MM.1S (cell line): ENCODE data around the gene LRRTM4.

ENCODE experiments used
- DNase-seq: peaks from one replicate; pipeline ENCODE4 v3.0.0-alpha.2; 2015
- H2AFZ ChIP-seq: fragments of 300-600 bp; sonication (generic); 2 replicates; pipeline ENCODE4 v1.6.0; 2016; ENCODE audit warnings: antibody characterized with exemption, low read length
- H3F3A ChIP-seq: fragments of 300-600 bp; sonication (generic); 2 replicates; pipeline ENCODE4 v1.6.1; 2016; ENCODE audit warnings: mild to moderate bottlenecking, antibody characterized with exemption, low read length, moderate library complexity, mixed read lengths; ENCODE audit not compliant: insufficient read depth
- H3K27ac ChIP-seq: fragments of 300-600 bp; sonication (generic); 2 replicates; pipeline ENCODE4 v1.5.1; 2016; ENCODE audit warnings: mild to moderate bottlenecking, low read length
- H3K27me3 ChIP-seq: fragments of 300-600 bp; sonication (generic); replicated peaks from 2 replicates; pipeline ENCODE4 v1.6.0; 2016; ENCODE audit warnings: low read length; ENCODE audit not compliant: insufficient read depth
- H3K36me3 ChIP-seq: fragments of 300-600 bp; sonication (generic); replicated peaks from 2 replicates; pipeline ENCODE4 v1.6.1; 2016; ENCODE audit warnings: mild to moderate bottlenecking, low read length, mixed read lengths; ENCODE audit not compliant: insufficient read depth
- H3K4me1 ChIP-seq: fragments of 300-600 bp; sonication (generic); 2 replicates; pipeline ENCODE4 v1.6.1; 2016; ENCODE audit warnings: low read length, mixed read lengths
- H3K4me2 ChIP-seq: fragments of 300-600 bp; sonication (generic); 2 replicates; pipeline ENCODE4 v1.6.0; 2016; ENCODE audit warnings: low read depth, low read length
- H3K4me3 ChIP-seq: fragments of 300-600 bp; sonication (generic); 2 replicates; pipeline ENCODE4 v1.5.1; 2016; ENCODE audit warnings: low read length, mixed read lengths
- H3K79me2 ChIP-seq: fragments of 300-600 bp; sonication (generic); 2 replicates; pipeline ENCODE4 v1.6.1; 2016; ENCODE audit warnings: mixed run types, low read length, mixed read lengths
- H3K9ac ChIP-seq: fragments of 300-600 bp; sonication (generic); 2 replicates; pipeline ENCODE4 v1.6.1; 2016; ENCODE audit warnings: low read length, mixed read lengths
- H3K9me2 ChIP-seq: fragments of 300-600 bp; sonication (generic); replicated peaks from 2 replicates; pipeline ENCODE4 v1.6.1; 2016; ENCODE audit warnings: mild to moderate bottlenecking, low read length, mixed read lengths; ENCODE audit not compliant: insufficient read depth
- H3K9me3 ChIP-seq: fragments of 300-600 bp; sonication (generic); replicated peaks from 2 replicates; pipeline ENCODE4 v1.6.1; 2016; ENCODE audit warnings: mild to moderate bottlenecking, low read length, mixed read lengths; ENCODE audit not compliant: insufficient read depth
- H4K20me1 ChIP-seq: fragments of 300-600 bp; sonication (generic); 2 replicates; pipeline ENCODE4 v1.6.1; 2016; ENCODE audit warnings: mild to moderate bottlenecking, low read length, moderate library complexity, mixed read lengths; ENCODE audit not compliant: insufficient read depth
- EZH2 ChIP-seq: fragments of 300-600 bp; sonication (generic); optimal IDR thresholded peaks from 2 replicates; pipeline ENCODE3; 2017; ENCODE audit warnings: low read depth, mild to moderate bottlenecking, antibody characterized with exemption, low read length, mixed read lengths
- EZH2phosphoT487 ChIP-seq: fragments of 300-600 bp; sonication (generic); IDR thresholded peaks from 2 replicates; pipeline ENCODE4 v1.6.1; 2018; ENCODE audit warnings: antibody characterized with exemption, low read length
- TF ChIP-seq, protein P1 (sequence below): fragments of 300-600 bp; sonication (generic); IDR thresholded peaks from 2 replicates; pipeline ENCODE4 v1.5.1; 2016; ENCODE audit warnings: antibody characterized with exemption, low read length, mixed read lengths

Gene LRRTM4

DNA sequence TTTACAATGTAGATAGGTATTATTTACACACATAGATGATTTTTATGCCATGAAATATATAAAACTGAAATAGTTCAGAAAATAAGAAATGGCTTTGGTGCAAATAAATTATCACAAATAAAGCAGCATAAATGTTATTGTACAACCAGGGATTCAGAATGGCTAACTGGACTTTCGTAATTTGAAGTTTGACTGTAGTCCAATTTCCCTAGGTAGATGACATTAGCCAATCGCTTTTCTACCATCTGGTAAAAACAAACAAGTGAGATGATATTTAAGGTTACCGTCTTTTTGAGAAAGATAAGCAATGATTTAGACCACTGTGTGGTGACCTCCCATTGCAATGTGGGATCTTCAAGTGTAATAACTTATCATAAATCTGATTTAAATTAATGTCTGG, 400.7 kb downstream of the LRRTM4 start:
- Histone ChIP-seq H3F3A (no peaks in the 10 kb centered on the region), H3K9me2 (no peaks in the 10 kb centered on the region), H3K4me2 (no peak overlapping the region), H3K9me3 (no peaks in the 10 kb centered on the region), H3K27ac (no peak overlapping the region), H2AFZ (no peak overlapping the region), H3K36me3 (no peaks in the 10 kb centered on the region), H3K4me1 (no peaks in the 10 kb centered on the region), H3K27me3 (no peaks in the 10 kb centered on the region), H3K4me3 (no peak overlapping the region), H3K79me2 (no peaks in the 10 kb centered on the region), H4K20me1 (no peaks in the 10 kb centered on the region), H3K9ac (no peak overlapping the region)
- no peak for TF ChIP-seq EZH2phosphoT487
- TF ChIP-seq EZH2: no peak
- TF ChIP-seq, protein P1, sequence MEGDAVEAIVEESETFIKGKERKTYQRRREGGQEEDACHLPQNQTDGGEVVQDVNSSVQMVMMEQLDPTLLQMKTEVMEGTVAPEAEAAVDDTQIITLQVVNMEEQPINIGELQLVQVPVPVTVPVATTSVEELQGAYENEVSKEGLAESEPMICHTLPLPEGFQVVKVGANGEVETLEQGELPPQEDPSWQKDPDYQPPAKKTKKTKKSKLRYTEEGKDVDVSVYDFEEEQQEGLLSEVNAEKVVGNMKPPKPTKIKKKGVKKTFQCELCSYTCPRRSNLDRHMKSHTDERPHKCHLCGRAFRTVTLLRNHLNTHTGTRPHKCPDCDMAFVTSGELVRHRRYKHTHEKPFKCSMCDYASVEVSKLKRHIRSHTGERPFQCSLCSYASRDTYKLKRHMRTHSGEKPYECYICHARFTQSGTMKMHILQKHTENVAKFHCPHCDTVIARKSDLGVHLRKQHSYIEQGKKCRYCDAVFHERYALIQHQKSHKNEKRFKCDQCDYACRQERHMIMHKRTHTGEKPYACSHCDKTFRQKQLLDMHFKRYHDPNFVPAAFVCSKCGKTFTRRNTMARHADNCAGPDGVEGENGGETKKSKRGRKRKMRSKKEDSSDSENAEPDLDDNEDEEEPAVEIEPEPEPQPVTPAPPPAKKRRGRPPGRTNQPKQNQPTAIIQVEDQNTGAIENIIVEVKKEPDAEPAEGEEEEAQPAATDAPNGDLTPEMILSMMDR: no peak
- no peak for DNase-seq

DNA sequence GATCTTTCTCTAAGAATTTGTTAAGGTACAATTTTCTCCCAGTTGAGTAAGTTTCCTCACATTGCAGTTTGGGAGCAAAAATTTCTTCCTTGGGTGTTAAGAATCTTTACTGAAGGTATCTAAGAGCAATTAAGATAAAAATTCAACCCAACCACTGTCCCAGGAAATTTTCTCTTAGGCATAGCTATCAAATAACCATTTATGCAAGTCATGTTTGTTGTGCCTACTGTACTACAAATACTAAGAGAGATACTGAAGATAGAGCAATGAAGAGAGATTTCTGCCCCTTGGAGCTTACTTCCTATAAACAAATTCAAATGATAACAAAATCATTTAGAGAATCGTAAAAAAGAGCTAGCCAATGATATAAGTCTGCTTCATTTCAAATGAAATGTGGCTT, 402.8 kb downstream of the LRRTM4 start:
- DNase-seq: no peak
- TF ChIP-seq, protein P1: no peak
- TF ChIP-seq EZH2 (no peak), EZH2phosphoT487 (no peak)
- Histone ChIP-seq H3K9me2 (no peaks in the 10 kb centered on the region), H3K79me2 (no peaks in the 10 kb centered on the region), H3K9me3 (no peaks in the 10 kb centered on the region), H3F3A (no peaks in the 10 kb centered on the region), H3K27me3 (no peaks in the 10 kb centered on the region), H3K4me1 (no peaks in the 10 kb centered on the region), H3K4me3 (no peak overlapping the region), H3K9ac (no peak overlapping the region), H3K27ac (no peak overlapping the region), H3K4me2 (no peak overlapping the region), H2AFZ (no peak overlapping the region), H4K20me1 (no peaks in the 10 kb centered on the region), H3K36me3 (no peaks in the 10 kb centered on the region)

DNA sequence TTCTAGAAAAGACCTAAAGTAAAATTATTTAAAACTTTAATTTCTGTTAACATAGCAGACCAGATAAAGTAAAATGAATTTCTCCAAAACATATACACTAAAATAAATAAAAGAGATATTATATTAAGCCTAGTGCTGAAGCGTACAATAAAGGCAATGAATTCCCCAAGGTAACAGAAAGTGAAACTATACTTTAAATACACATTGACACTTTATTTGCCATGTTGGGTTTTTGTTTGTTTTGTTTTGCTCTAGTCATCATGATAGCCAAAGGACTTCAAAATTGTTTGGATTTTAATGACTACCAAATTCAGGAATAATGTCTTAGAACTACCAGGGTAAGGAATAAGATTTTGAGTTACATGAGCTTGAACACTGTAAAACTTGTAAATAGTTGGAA, 413.3 kb downstream of the LRRTM4 start:
- no peaks in the 10 kb centered on the region for H3F3A ChIP-seq
- H3K79me2 ChIP-seq: no peaks in the 10 kb centered on the region
- H3K36me3 ChIP-seq: no peaks in the 10 kb centered on the region
- no peaks in the 10 kb centered on the region for H3K27me3 ChIP-seq
- H4K20me1 ChIP-seq: no peaks in the 10 kb centered on the region
- H3K9ac ChIP-seq: no peak overlapping the region
- H3K4me3 ChIP-seq: no peak overlapping the region
- H3K4me2 ChIP-seq: no peak overlapping the region
- no peak overlapping the region for H2AFZ ChIP-seq
- H3K9me2 ChIP-seq: no peaks in the 10 kb centered on the region
- no peaks in the 10 kb centered on the region for H3K9me3 ChIP-seq
- no peaks in the 10 kb centered on the region for H3K4me1 ChIP-seq
- H3K27ac ChIP-seq: no peak overlapping the region
- no peak for DNase-seq
- TF ChIP-seq EZH2phosphoT487 (no peak), EZH2 (no peak)
- TF ChIP-seq, protein P1: no peak
